Measurements from ENCODE around the gene DLG2.

Gene DLG2

DNA sequence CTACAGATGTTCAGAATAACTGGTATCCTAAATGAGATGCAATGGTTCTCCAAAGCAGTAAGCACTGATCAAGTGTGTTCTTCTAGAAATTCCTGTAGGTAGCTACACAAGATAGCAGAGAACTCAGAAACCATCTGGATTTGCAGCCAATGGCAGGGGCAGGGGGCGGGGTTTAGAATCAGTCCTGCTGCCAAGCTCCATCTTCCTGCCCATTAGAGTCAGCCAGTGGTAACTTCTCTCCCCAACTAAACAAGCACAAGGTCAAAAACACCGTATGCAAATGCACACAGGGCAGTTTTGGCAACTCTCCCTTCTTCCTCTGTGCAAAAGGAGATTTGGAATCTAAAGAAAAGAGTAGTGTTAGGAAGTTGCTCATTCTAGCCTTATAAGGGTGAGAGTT lies 2103.5 kb downstream of the DLG2 start:
- DNase-seq = no peak

- DNase-seq = no peak
Observed at GRCh38 chr11:83522911-83523310, 2104.2 kb downstream of the DLG2 start.

- DNase-seq = no peak
Observed at GRCh38 chr11:83521647-83522596, 2105.2 kb downstream of the DLG2 start.

- no peak for DNase-seq
Observed at GRCh38 chr11:83520849-83521248, 2106.3 kb downstream of the DLG2 start.

- DNase-seq = no peak
Observed at GRCh38 chr11:83511646-83512045, 2115.5 kb downstream of the DLG2 start.

- no peak for DNase-seq
Observed at GRCh38 chr11:83510530-83511460, 2116.3 kb downstream of the DLG2 start.

DNA sequence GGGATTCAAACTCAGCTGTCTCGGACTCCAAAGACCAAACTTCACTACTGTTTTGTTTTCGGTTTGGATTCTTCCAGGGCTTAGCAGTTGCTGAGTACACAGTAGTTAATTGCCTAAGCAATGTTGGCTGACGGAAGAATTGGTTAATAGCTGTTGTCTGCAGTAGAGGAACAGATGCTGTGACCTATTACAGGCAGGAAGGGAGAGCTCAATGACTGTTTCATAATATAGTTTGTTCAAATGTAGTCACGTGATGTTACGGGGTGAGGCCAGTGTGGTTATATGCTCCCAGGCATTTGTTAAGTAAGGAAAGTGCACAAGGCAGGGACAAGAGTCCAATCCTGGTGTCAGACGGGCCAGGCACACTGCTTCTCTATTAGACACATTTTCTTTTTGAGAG lies 2118.3 kb downstream of the DLG2 start:
- DNase-seq = no peak

DNA sequence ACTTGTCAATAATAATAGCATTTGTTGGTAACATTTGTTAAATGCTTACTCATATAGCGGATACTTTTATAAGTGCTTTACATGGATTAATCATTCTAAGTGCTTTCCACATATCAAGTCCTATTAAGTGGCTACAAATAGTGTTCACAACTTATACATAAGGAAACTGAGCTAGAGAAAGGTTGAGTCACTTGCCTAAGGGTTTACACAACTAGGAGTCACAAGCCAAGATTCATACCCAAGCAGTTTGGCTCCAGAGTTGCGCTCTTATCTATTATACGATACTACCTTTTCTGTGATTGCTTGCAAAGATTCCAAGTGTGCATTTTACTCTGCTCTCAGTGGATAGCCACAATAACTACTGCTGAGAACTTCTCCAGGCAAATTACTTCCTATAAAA lies 2125.1 kb downstream of the DLG2 start:
- no peak for DNase-seq

GRCh38 chr11:83493917-83494316 lies 2133.2 kb downstream of the DLG2 start:
- no peak for DNase-seq

GRCh38 chr11:83493034-83493433 lies 2134.1 kb downstream of the DLG2 start:
- no peak for DNase-seq

DNA sequence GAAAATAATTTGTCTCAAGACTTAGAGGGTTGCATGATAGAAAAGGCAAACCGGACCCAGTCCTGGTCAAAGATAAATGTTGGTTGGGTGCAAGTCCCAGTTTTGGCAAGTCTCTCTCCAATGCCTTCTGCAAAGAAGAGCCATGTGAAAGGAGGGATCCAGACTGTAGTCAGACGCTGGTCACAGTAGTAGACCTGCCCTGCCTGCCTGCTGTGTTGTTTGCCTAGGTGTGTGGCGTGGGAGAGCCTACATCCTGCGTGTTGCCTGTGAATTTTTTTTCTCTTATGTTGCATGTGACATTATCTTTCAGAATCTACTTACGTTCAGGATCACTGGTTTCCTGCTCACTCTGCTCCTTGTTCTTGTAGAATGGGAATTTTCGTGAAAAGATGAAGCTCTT lies 2143.3 kb downstream of the DLG2 start:
- no peak for DNase-seq

- no peak for DNase-seq
Observed at GRCh38 chr11:83480811-83481210, 2146.3 kb downstream of the DLG2 start.

DNA sequence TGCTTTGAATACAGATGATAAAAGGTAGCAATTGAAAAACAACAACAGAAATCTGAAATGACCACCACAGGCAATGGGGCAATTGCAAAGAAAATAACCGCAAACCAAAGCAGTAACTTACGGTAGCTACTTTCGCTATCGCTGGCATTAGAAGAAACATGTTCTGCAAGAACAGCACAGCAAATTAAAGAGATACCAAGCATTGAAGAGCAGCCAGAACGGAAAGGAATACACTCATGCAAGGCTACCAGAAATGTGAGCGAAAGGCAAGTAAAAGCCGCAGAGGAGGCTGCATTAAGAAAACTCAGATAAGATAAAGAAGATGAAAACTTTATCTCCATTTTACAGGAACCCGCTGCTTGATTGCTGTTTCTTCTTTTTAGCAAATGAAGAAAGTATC lies 2146.9 kb downstream of the DLG2 start:
- no peak for DNase-seq

GRCh38 chr11:83477772-83478171 lies 2149.4 kb downstream of the DLG2 start:
- DNase-seq = no peak

DNA sequence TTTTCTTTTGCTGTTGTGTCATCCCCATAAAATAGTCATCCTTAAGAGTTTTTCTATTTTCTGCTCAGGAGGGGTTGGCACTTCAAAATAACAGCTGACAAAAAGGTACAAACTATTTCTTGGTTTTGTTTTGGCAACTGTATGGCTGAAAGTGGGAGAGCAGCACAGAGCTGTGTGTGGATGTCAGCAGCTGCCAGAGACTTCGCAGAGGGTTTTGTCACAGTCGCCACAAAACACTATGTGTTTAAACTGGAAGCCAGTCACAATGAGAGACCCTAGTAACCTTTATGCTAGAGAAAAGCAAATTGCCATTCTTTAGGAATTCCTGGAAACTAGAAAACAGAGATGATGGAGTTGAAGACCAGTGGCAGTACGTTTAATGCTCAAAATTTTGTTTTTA lies 2151.4 kb downstream of the DLG2 start:
- DNase-seq = no peak

- no peak for DNase-seq
Observed at GRCh38 chr11:83473743-83474142, 2153.4 kb downstream of the DLG2 start.

DNA sequence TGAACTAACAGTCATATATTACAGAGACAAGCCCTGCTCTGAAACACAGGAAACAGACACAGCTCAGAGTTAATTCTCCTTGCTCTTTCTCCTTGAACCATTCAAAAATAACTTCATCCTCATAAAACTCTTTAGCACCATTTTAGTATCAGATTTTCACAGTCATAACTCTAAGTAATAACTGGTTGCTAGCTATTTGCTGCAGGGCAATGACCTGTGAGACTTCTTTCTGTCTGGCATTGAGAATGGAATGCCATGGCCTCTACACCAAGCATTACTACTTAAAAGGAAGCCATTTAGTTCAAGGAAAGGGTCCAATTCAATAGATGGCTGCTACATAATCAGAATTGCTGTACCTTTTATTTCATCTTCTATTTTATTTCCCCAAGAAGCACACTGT lies 2154.3 kb downstream of the DLG2 start:
- DNase-seq = no peak

GRCh38 chr11:83471831-83472727 lies 2155.1 kb downstream of the DLG2 start:
- DNase-seq = no peak

GRCh38 chr11:83467837-83468236 lies 2159.3 kb downstream of the DLG2 start:
- no peak for DNase-seq

DNA sequence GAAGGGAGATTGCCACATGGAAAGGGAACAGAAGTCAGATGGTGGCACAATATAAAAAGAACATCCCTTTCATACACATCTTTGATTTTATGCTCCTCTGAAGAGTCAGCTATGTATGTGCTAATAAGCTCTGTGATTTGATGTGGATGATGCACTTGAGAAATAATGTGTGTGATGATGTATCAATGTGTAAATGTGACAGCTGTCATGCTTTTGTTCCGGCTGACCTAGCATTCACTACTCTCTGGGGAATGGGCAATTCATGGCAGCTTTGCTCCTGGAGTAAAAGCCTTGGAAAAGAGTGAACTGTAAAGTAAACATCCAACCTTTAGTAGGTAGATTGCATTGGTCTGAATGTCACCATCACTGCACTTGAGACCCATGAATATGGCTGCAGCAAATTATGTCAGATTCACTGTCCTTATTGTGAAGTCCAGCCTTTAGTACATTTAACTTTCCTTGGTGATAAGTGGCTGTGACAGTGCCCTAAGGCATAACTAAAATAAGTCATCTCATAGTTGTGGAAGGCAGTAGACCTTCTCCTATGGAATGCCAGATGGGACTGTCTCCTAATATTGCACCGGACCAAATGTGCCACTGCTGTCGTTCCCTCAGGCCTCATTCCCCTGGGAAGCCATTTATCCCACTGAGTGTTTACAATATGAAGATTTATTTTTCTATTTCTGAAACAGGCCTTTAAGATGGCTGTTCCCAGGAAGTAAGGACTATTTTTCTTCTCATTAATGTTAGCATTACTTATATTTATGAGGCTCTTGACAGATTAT lies 2162.8 kb downstream of the DLG2 start:
- DNase-seq = no peak

DNA sequence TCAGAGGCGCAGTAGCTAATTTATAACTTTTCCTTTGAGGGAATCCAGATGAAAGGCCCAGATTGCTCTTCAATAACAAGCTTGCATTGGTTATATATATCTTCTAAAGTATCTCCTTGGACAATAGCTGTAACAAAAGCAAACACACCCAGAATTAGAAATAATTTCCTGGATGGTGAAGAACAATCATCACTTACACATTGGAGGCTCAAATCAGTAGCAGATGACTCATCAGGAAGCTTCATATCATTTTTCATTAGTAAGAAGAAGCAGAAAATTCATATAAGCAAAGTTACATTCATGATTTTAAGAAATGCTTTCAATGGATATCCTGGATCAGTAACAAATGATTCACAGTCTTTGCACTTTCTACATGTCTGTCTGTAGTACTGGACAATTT lies 2167.3 kb downstream of the DLG2 start:
- DNase-seq = no peak

DNA sequence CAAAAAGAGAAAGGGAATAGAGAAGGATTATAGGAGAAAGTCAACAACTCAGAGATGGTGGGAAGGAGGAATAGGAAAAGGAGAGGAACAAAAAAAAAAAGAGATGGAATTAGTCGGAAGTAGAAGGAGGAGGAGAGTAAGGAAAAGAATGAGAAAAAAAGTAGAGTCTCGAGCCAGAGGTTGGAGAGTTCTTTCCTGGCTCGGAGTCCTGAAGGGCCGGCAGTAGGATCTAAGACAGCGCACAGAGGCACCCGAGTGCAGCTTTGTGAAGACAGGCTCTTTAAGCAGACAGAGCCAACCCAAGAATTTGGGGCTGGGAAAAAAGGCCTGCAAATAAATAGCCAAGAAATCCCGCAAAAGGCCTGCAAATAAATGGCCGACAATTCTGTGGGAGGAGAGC lies 2170.6 kb downstream of the DLG2 start:
- DNase-seq = no peak
